PC-3 (cell line): ENCODE results near the gene CRYM. TPM values are rescaled to one million over a fixed set of nuclear protein-coding genes. Genes with fewer than 3 reads are reported as not detected.

Source experiments
- ATAC-seq: fragments of 200-7000 bp; cut with Tn5 transposase; 2 replicates; pipeline ENCODE4 v1.9.1; 2020; ENCODE audit warnings: mild to moderate bottlenecking, moderate library complexity
- BruUV-seq: library from RNA; stranded (reverse); fragments of 400-500 nt; replicated peaks from 2 replicates; lab custom pipeline; 2021; lab: Mats Ljungman, UMichigan
- CTCF ChIA-PET: fragments of 300-600 bp; sonication (Branson Sonifier 250); formaldehyde crosslinking; loops from one replicate; lab custom pipeline; 2022; ENCODE audit warnings: antibody characterized with exemption; lab: Charles Lee
- POLR2A ChIA-PET: fragments of 300-600 bp; sonication (Branson Sonifier 250); formaldehyde crosslinking; loops from one replicate; lab custom pipeline; 2022; ENCODE audit warnings: antibody characterized with exemption; ENCODE audit not compliant: unreplicated experiment; lab: Charles Lee
- DNase-seq: peaks from one replicate; pipeline ENCODE4 v3.0.0-alpha.2; 2015
- H2AFZ ChIP-seq: fragments of 300-600 bp; sonication (generic); 2 replicates; pipeline ENCODE4 v1.6.0; 2016; ENCODE audit warnings: antibody characterized with exemption, low read length
- H3F3A ChIP-seq: fragments of 300-600 bp; sonication (generic); one replicate; pipeline ENCODE4 v1.6.0; 2017; ENCODE audit warnings: antibody characterized with exemption, low read length, control low read depth, mild to moderate bottlenecking; ENCODE audit not compliant: unreplicated experiment
- H3K27ac ChIP-seq: fragments of 300-600 bp; sonication (generic); 2 replicates; pipeline ENCODE4 v1.5.1; 2016; ENCODE audit warnings: mild to moderate bottlenecking, low read length
- H3K27me3 ChIP-seq: fragments of 300-600 bp; sonication (generic); 2 replicates; pipeline ENCODE4 v1.6.1; 2016; ENCODE audit warnings: low read length, mixed read lengths
- H3K36me3 ChIP-seq: fragments of 300-600 bp; sonication (generic); 2 replicates; pipeline ENCODE4 v1.6.1; 2016; ENCODE audit warnings: low read depth, mixed run types, low read length, mixed read lengths
- H3K4me1 ChIP-seq: fragments of 300-600 bp; sonication (generic); 2 replicates; pipeline ENCODE4 v1.5.1; 2016; ENCODE audit warnings: low read length; ENCODE audit not compliant: insufficient read depth
- H3K4me2 ChIP-seq: fragments of 300-600 bp; sonication (generic); 2 replicates; pipeline ENCODE4 v1.6.0; 2016; ENCODE audit warnings: low read length
- H3K4me3 ChIP-seq: fragments of 300-600 bp; sonication (generic); 2 replicates; pipeline ENCODE4 v1.5.1; 2016; ENCODE audit warnings: mild to moderate bottlenecking, low read length, mixed read lengths
- H3K79me2 ChIP-seq: fragments of 300-600 bp; sonication (generic); 2 replicates; pipeline ENCODE4 v1.6.1; 2017; ENCODE audit warnings: low read length, mixed read lengths
- H3K9ac ChIP-seq: fragments of 300-600 bp; sonication (generic); 2 replicates; pipeline ENCODE4 v1.6.0; 2016; ENCODE audit warnings: mild to moderate bottlenecking, low read length
- H3K9me2 ChIP-seq: fragments of 300-600 bp; sonication (generic); replicated peaks from 2 replicates; pipeline ENCODE4 v1.6.1; 2016; ENCODE audit warnings: mixed run types, low read length, mixed read lengths
- H3K9me3 ChIP-seq: fragments of 300-600 bp; sonication (generic); 2 replicates; pipeline ENCODE4 v1.6.1; 2016; ENCODE audit warnings: low read length, mixed read lengths
- H4K20me1 ChIP-seq: fragments of 300-600 bp; sonication (generic); 2 replicates; pipeline ENCODE4 v1.6.1; 2016; ENCODE audit warnings: low read length, mixed read lengths
- CTCF ChIP-seq: fragments of 300-600 bp; sonication (generic); conservative IDR thresholded peaks from 2 replicates; pipeline ENCODE4 v1.5.1; 2017; ENCODE audit warnings: antibody characterized with exemption, low read depth, mild to moderate bottlenecking, low read length
- EZH2 ChIP-seq: fragments of 300-600 bp; sonication (generic); IDR thresholded peaks from one replicate; pipeline ENCODE4 v1.6.1; 2017; ENCODE audit warnings: antibody characterized with exemption, mild to moderate bottlenecking, low read length; ENCODE audit not compliant: unreplicated experiment
- EZH2phosphoT487 ChIP-seq: fragments of 300-600 bp; sonication (generic); IDR thresholded peaks from 2 replicates; pipeline ENCODE4 v1.6.1; 2018; ENCODE audit warnings: mild to moderate bottlenecking, antibody characterized with exemption, low read length, borderline replicate concordance
- intact Hi-C: fragments of 100-400 bp; cut with micrococcal nuclease; formaldehyde crosslinking; loops from 2 replicates; pipeline ENCODE4 v1.9.0; 2023
- total RNA-seq: library from RNA; depleted of rRNA; stranded (reverse); fragments of >200 nt; gene quantifications from 2 replicates; pipeline ENCODE4 v1.2.3, GENCODE V29; 2014

The CRYM gene
- total RNA-seq, 1 experiment from 2014 or later = not detected

GRCh38 chr16:21268236-21268635 lies 9.9 kb downstream of the CRYM start:
- H3K27ac ChIP-seq = no peak overlapping the region
- no peaks in the 10 kb centered on the region for H3K36me3 ChIP-seq
- no peak overlapping the region for H2AFZ ChIP-seq
- CTCF ChIA-PET = no interaction called here
- H3K4me2 ChIP-seq = no peak overlapping the region
- no peaks in the 10 kb centered on the region for H3K4me1 ChIP-seq
- no peak for TF ChIP-seq EZH2
- DNase-seq = no peak
- no TSS peak for BruUV-seq
- H3K27me3 ChIP-seq = no peaks in the 10 kb centered on the region
- H3K9ac ChIP-seq = no peak overlapping the region
- POLR2A ChIA-PET = no interaction called here
- no peaks in the 10 kb centered on the region for H3K9me2 ChIP-seq
- no peaks in the 10 kb centered on the region for H3K9me3 ChIP-seq
- intact Hi-C loops = no loop called here
- no peak overlapping the region for H3K4me3 ChIP-seq
- H4K20me1 ChIP-seq = no peaks in the 10 kb centered on the region
- H3K79me2 ChIP-seq = no peaks in the 10 kb centered on the region
- H3F3A ChIP-seq = no peaks in the 10 kb centered on the region
- no peak for ATAC-seq

- intact Hi-C loops = no loop called here
- ChIA-PET POLR2A (no interaction called here), CTCF (interaction anchor here (0.6 kb wide), 1 partner anchor 128 kb away, joined by 7 read pairs; no protein-coding TSS in a partner anchor)
- no peak overlapping the region for H3K9ac ChIP-seq
- H3K36me3 ChIP-seq = no peaks in the 10 kb centered on the region
- H3K4me3 ChIP-seq = no peak overlapping the region
- H4K20me1 ChIP-seq = no peaks in the 10 kb centered on the region
- no peak for ATAC-seq
- H2AFZ ChIP-seq = no peak overlapping the region
- BruUV-seq = no TSS peak
- no peaks in the 10 kb centered on the region for H3K4me1 ChIP-seq
- H3K4me2 ChIP-seq = no peak overlapping the region
- H3K9me2 ChIP-seq = no peaks in the 10 kb centered on the region
- no peaks in the 10 kb centered on the region for H3K9me3 ChIP-seq
- no peaks in the 10 kb centered on the region for H3F3A ChIP-seq
- H3K27ac ChIP-seq = no peak overlapping the region
- DNase-seq = no peak
- no peaks in the 10 kb centered on the region for H3K27me3 ChIP-seq
- TF ChIP-seq CTCF (no peak), EZH2 (no peak), EZH2phosphoT487 (no peak)
- H3K79me2 ChIP-seq = no peaks in the 10 kb centered on the region
Observed at GRCh38 chr16:21267298-21267697, 10.8 kb downstream of the CRYM start.

- ChIA-PET CTCF (no interaction called here), POLR2A (no interaction called here)
- TF ChIP-seq EZH2phosphoT487 (no peak), CTCF (no peak), EZH2 (no peak)
- BruUV-seq = no TSS peak
- Histone ChIP-seq H3K27ac (no peak overlapping the region), H3K27me3 (no peaks in the 10 kb centered on the region), H2AFZ (no peak overlapping the region), H3K4me1 (peaks cover 7% of the 10 kb centered on the region; the same call in 1 of the 2 replicates), H3K9me3 (no peaks in the 10 kb centered on the region), H3K36me3 (no peaks in the 10 kb centered on the region), H3K4me2 (no peak overlapping the region), H3K9ac (no peak overlapping the region), H4K20me1 (no peaks in the 10 kb centered on the region), H3F3A (no peaks in the 10 kb centered on the region), H3K9me2 (no peaks in the 10 kb centered on the region), H3K4me3 (no peak overlapping the region), H3K79me2 (no peaks in the 10 kb centered on the region)
- no peak for ATAC-seq
- intact Hi-C loops = no loop called here
- DNase-seq = no peak
Observed at GRCh38 chr16:21265104-21265837, 12.8 kb downstream of the CRYM start.
